Smooth muscle cell (in vitro differentiated cells): ENCODE results near the gene GMPPB. TPM values are rescaled to one million over a fixed set of nuclear protein-coding genes. Genes with fewer than 3 reads are reported as not detected.

Experiments
- DNase-seq: peaks from one replicate; lab custom pipeline; 2025; ENCODE audit not compliant: unreplicated experiment; lab: John Stamatoyannopoulos, UW
- H2AFZ ChIP-seq: fragments of 200-600 bp; sonication (generic); 2 replicates; pipeline ENCODE4 v1.6.0; 2016; ENCODE audit warnings: antibody characterized with exemption, low read depth, mild to moderate bottlenecking
- H3F3A ChIP-seq: fragments of 200-600 bp; sonication (generic); 2 replicates; pipeline ENCODE4 v1.6.0; 2017; ENCODE audit warnings: antibody characterized with exemption, low read depth
- H3K27ac ChIP-seq: fragments of 200-600 bp; sonication (generic); 2 replicates; pipeline ENCODE4 v1.5.1; 2016; ENCODE audit warnings: low read depth, mild to moderate bottlenecking
- H3K27me3 ChIP-seq: fragments of 200-600 bp; sonication (generic); 2 replicates; pipeline ENCODE4 v1.6.1; 2016; ENCODE audit warnings: low read depth, mild to moderate bottlenecking
- H3K36me3 ChIP-seq: fragments of 200-600 bp; sonication (generic); 2 replicates; pipeline ENCODE4 v1.5.1; 2016; ENCODE audit warnings: low read depth
- H3K4me1 ChIP-seq: fragments of 200-600 bp; sonication (generic); 2 replicates; pipeline ENCODE4 v1.5.1; 2016; ENCODE audit warnings: low read depth
- H3K4me2 ChIP-seq: fragments of 200-600 bp; sonication (generic); 2 replicates; pipeline ENCODE4 v1.6.0; 2016; ENCODE audit warnings: mild to moderate bottlenecking
- H3K4me3 ChIP-seq: fragments of 200-600 bp; sonication (generic); 2 replicates; pipeline ENCODE4 v1.5.1; 2016; ENCODE audit warnings: mild to moderate bottlenecking
- H3K79me2 ChIP-seq: fragments of 200-600 bp; sonication (generic); 2 replicates; pipeline ENCODE4 v1.6.0; 2016; ENCODE audit warnings: low read depth, mild to moderate bottlenecking
- H3K9ac ChIP-seq: fragments of 200-600 bp; sonication (generic); 2 replicates; pipeline ENCODE4 v1.6.0; 2016; ENCODE audit warnings: low read depth
- H3K9me3 ChIP-seq: fragments of 200-600 bp; sonication (generic); replicated peaks from 2 replicates; pipeline ENCODE4 v1.5.1; 2016; ENCODE audit warnings: low read depth
- H4K20me1 ChIP-seq: fragments of 200-600 bp; sonication (generic); 2 replicates; pipeline ENCODE4 v1.6.0; 2016; ENCODE audit warnings: low read depth
- CTCF ChIP-seq: fragments of 200-600 bp; sonication (generic); IDR thresholded peaks from 2 replicates; pipeline ENCODE4 v1.5.1; 2017; ENCODE audit warnings: borderline replicate concordance, mild to moderate bottlenecking, antibody characterized with exemption; ENCODE audit not compliant: insufficient read depth, poor library complexity, severe bottlenecking
- WGBS: methylation state at CpG from one replicate; pipeline ENCODE4 v1.1.7; 2016; ENCODE audit warnings: low lambda C conversion rate; 5-methylcytosine and 5-hydroxymethylcytosine counted together
- polyA plus RNA-seq: library from polyadenylated mRNA; unstranded; fragments of >200 nt; fragmentation: Nextera tagmentation; extraction: Ambion mirVana; gene quantifications from 2 replicates; pipeline ENCODE4 v1.2.1, GENCODE V29; 2016
- total RNA-seq: library from RNA; depleted of rRNA; stranded (reverse); fragments of >200 nt; gene quantifications from 2 replicates; pipeline ENCODE4 v1.2.3, GENCODE V29; 2014

The GMPPB gene
- total and polyA plus RNA-seq, 2 experiments from 2014 or later = 21.3 to 68.3 TPM

GRCh38 chr3:49745986-49746385 lies 22.2 kb upstream of the GMPPB start:
- Histone ChIP-seq H3K4me3 (no peak overlapping the region), H3K9ac (no peak overlapping the region), H3K79me2 (peaks cover 60% of the 10 kb centered on the region), H3K4me1 (no peaks in the 10 kb centered on the region), H3K27me3 (no peaks in the 10 kb centered on the region), H3K27ac (no peak overlapping the region), H2AFZ (no peak overlapping the region), H3F3A (no peaks in the 10 kb centered on the region), H4K20me1 (peaks cover 47% of the 10 kb centered on the region), H3K4me2 (no peak overlapping the region), H3K36me3 (no peaks in the 10 kb centered on the region), H3K9me3 (no peaks in the 10 kb centered on the region)
- TF ChIP-seq CTCF = no peak
- no peak for DNase-seq
- 73% methylated on average over 2 of the region's 2 CpGs for WGBS

- H3K36me3 ChIP-seq = peaks cover 3% of the 10 kb centered on the region
Measured at GRCh38 chr3:49740427-49740826, 16.7 kb upstream of the GMPPB start.

GRCh38 chr3:49738067-49738713 lies 14.4 kb upstream of the GMPPB start:
- Histone ChIP-seq H3F3A (no peaks in the 10 kb centered on the region), H4K20me1 (peaks cover 12% of the 10 kb centered on the region), H3K4me1 (no peaks in the 10 kb centered on the region), H3K4me3 (no peak overlapping the region), H3K27ac (no peak overlapping the region), H3K9me3 (no peaks in the 10 kb centered on the region), H3K4me2 (no peak overlapping the region), H3K27me3 (no peaks in the 10 kb centered on the region), H3K79me2 (peaks cover 17% of the 10 kb centered on the region), H3K9ac (no peak overlapping the region), H2AFZ (no peak overlapping the region), H3K36me3 (peaks cover 3% of the 10 kb centered on the region)
- WGBS = 98% methylated on average over 11 of the region's 11 CpGs
- no peak for DNase-seq
- no peak for TF ChIP-seq CTCF

More at GRCh38 chr3:49740427-49740826, 16.7 kb upstream of the GMPPB start:
- Histone ChIP-seq H2AFZ (no peak overlapping the region), H4K20me1 (peaks cover 20% of the 10 kb centered on the region), H3K79me2 (peaks cover 22% of the 10 kb centered on the region), H3K9me3 (no peaks in the 10 kb centered on the region), H3K27me3 (no peaks in the 10 kb centered on the region), H3K4me1 (no peaks in the 10 kb centered on the region), H3K4me3 (no peak overlapping the region), H3F3A (no peaks in the 10 kb centered on the region), H3K27ac (no peak overlapping the region), H3K4me2 (no peak overlapping the region), H3K9ac (no peak overlapping the region)
- TF ChIP-seq CTCF = no peak
- no peak for DNase-seq

GRCh38 chr3:49734752-49735151 lies 11.0 kb upstream of the GMPPB start:
- Histone ChIP-seq H3K27ac (no peak overlapping the region), H4K20me1 (peaks cover 14% of the 10 kb centered on the region), H3K27me3 (no peaks in the 10 kb centered on the region), H3K4me1 (no peaks in the 10 kb centered on the region), H3K9ac (no peak overlapping the region), H3K9me3 (no peaks in the 10 kb centered on the region), H3F3A (no peaks in the 10 kb centered on the region), H3K36me3 (peaks cover 3% of the 10 kb centered on the region), H3K79me2 (peaks cover 8% of the 10 kb centered on the region), H3K4me2 (no peak overlapping the region), H3K4me3 (no peak overlapping the region), H2AFZ (no peak overlapping the region)
- WGBS = 98% methylated on average over 6 of the region's 6 CpGs
- no peak for DNase-seq
- no peak for TF ChIP-seq CTCF
